ENCODE results near the gene MTHFD2L.

GRCh38 chr4:74260036-74260435 is 102.1 kb downstream of the MTHFD2L start:
- TF ChIP-seq CTCF (IDR thresholded peaks at IDR 0.05; ENCODE audit: low read length): no peak
- TF ChIP-seq EZH2 (IDR thresholded peaks at IDR 0.05; ENCODE audit: borderline replicate concordance, low read length): no peak

Measured in OCI-LY1 (cell line).